Endothelial cell of umbilical vein (primary cell): Measurements from ENCODE around the gene RFXANK. TPM values are rescaled to one million over a fixed set of nuclear protein-coding genes. Genes with fewer than 3 reads are reported as not detected.

Experiments
- BruUV-seq: library from RNA; stranded (reverse); fragments of 400-500 nt; replicated peaks from 2 replicates; lab custom pipeline; 2021; lab: Mats Ljungman, UMichigan
- CTCF ChIA-PET: fragments of 300-600, 350-600 bp; sonication (Branson Sonifier 250); formaldehyde crosslinking; loops from one replicate; lab custom pipeline; 2021; ENCODE audit warnings: antibody characterized with exemption, inconsistent platforms; lab: Charles Lee
- POLR2A ChIA-PET: fragments of 300-600, 350-600 bp; sonication (Branson Sonifier 250); formaldehyde crosslinking; loops from one replicate; lab custom pipeline; 2021; ENCODE audit warnings: antibody characterized with exemption, inconsistent platforms; lab: Charles Lee
- DNase-seq: peaks from one replicate; pipeline ENCODE4 v3.0.0-alpha.2; 2011; ENCODE audit warnings: low read depth, low spot score
- FAIRE-seq: peaks from 2 replicates; lab custom pipeline; 2011; peaks lifted over from hg19 to GRCh38; lab: Jason Lieb, UNC
- H2AFZ ChIP-seq: 2 replicates; pipeline ENCODE4 v1.6.0; 2012; ENCODE audit warnings: low read depth, low read length, control low read depth, inconsistent platforms
- H3K27ac ChIP-seq: 2 replicates; pipeline ENCODE4 v1.5.1; 2011; ENCODE audit warnings: low read depth, mild to moderate bottlenecking, control low read depth, low read length, moderate library complexity; ENCODE audit not compliant: insufficient read depth
- H3K27me3 ChIP-seq, 2 experiments: 2 replicates each; pipeline versions ENCODE4 v1.6.0 to v1.6.1; 2011; ENCODE audit warnings: low read length in 2 of 2, mixed read lengths in 1 of 2; ENCODE audit not compliant: control insufficient read depth in 2 of 2, insufficient read depth in 2 of 2
- H3K36me3 ChIP-seq, 2 experiments: 2 replicates in 1 of 2; 3 replicates in 1 of 2; pipeline ENCODE4 v1.5.1; 2011; ENCODE audit warnings: low read length in 2 of 2, mild to moderate bottlenecking in 1 of 2, moderate library complexity in 1 of 2; ENCODE audit not compliant: control insufficient read depth in 2 of 2, insufficient read depth in 2 of 2; ENCODE audit errors: extremely low read depth in 1 of 2
- H3K4me1 ChIP-seq: 3 replicates; pipeline ENCODE4 v1.5.1; 2011; ENCODE audit warnings: mild to moderate bottlenecking, low read length; ENCODE audit not compliant: control insufficient read depth, insufficient read depth; ENCODE audit errors: extremely low read depth
- H3K4me2 ChIP-seq: 2 replicates; pipeline ENCODE4 v1.6.1; 2011; ENCODE audit warnings: low read length, control low read depth, mixed read lengths; ENCODE audit not compliant: insufficient read depth
- H3K4me3 ChIP-seq, 3 experiments: fragments of 200-600 bp in 1 of 3; sonication (generic), shearing (Covaris generic) in 1 of 3; replicated peaks in 1 of 3; 2 replicates each; pipeline ENCODE4 v1.5.1; 2011 to 2016; ENCODE audit warnings: control low read depth in 3 of 3, low read length in 3 of 3, mild to moderate bottlenecking in 2 of 3, inconsistent platforms in 1 of 3, low read depth in 1 of 3, moderate library complexity in 1 of 3; ENCODE audit not compliant: insufficient read depth in 1 of 3
- H3K79me2 ChIP-seq: 2 replicates; pipeline ENCODE4 v1.6.0; 2012; ENCODE audit warnings: low read length, inconsistent platforms; ENCODE audit not compliant: control insufficient read depth, insufficient read depth
- H3K9ac ChIP-seq: replicated peaks from 2 replicates; pipeline ENCODE3; 2011; ENCODE audit warnings: low read length, control low read depth; ENCODE audit not compliant: insufficient read depth; ENCODE audit errors: extremely low read depth
- H3K9me1 ChIP-seq: replicated peaks from 3 replicates; pipeline ENCODE4 v1.6.0; 2011; ENCODE audit warnings: mild to moderate bottlenecking, low read length; ENCODE audit not compliant: control insufficient read depth, insufficient read depth; ENCODE audit errors: extremely low read depth
- H3K9me3 ChIP-seq: replicated peaks from 2 replicates; pipeline ENCODE4 v1.5.1; 2012; ENCODE audit warnings: low read length, inconsistent platforms; ENCODE audit not compliant: control insufficient read depth, insufficient read depth
- H4K20me1 ChIP-seq: replicated peaks from 2 replicates; pipeline ENCODE3; 2011; ENCODE audit warnings: mild to moderate bottlenecking, low read length; ENCODE audit not compliant: control insufficient read depth, insufficient read depth; ENCODE audit errors: extremely low read depth
- CTCF ChIP-seq, 2 donors: IDR thresholded peaks; 1 replicate in 1 of 2; 2 replicates in 1 of 2; pipeline ENCODE4 v1.5.1; 2011; ENCODE audit warnings: low read length in 2 of 2, mild to moderate bottlenecking in 2 of 2, moderate library complexity in 2 of 2, control low read depth in 1 of 2, inconsistent platforms in 1 of 2, low read depth in 1 of 2; ENCODE audit not compliant: insufficient read depth in 1 of 2; ENCODE audit errors: extremely low read depth in 1 of 2
- EZH2 ChIP-seq: IDR thresholded peaks from 2 replicates; pipeline ENCODE4 v1.6.1; 2012; ENCODE audit warnings: borderline replicate concordance, low read depth, mild to moderate bottlenecking, moderate library complexity, low read length, inconsistent platforms; ENCODE audit not compliant: severe bottlenecking
- FOS ChIP-seq: IDR thresholded peaks from 2 replicates; pipeline ENCODE4 v1.6.1; 2011; ENCODE audit warnings: mild to moderate bottlenecking, low read length, moderate library complexity, borderline replicate concordance; ENCODE audit not compliant: insufficient read depth
- GATA2 ChIP-seq: IDR thresholded peaks from 2 replicates; pipeline ENCODE4 v1.7.0; 2011; ENCODE audit warnings: low read depth, mild to moderate bottlenecking, moderate library complexity, mixed read lengths, low read length; ENCODE audit not compliant: insufficient read length, insufficient read depth
- JUN ChIP-seq: IDR thresholded peaks from 2 replicates; pipeline ENCODE4 v1.6.1; 2011; ENCODE audit warnings: borderline replicate concordance, low read depth; ENCODE audit not compliant: insufficient read length, insufficient read depth
- MAX ChIP-seq: IDR thresholded peaks from 2 replicates; pipeline ENCODE4 v1.6.1; 2011; ENCODE audit not compliant: insufficient read depth, insufficient read length
- MYC ChIP-seq: IDR thresholded peaks from one replicate; pipeline ENCODE4 v1.6.1; 2011; ENCODE audit warnings: mild to moderate bottlenecking, low read depth, low read length
- POLR2A ChIP-seq: IDR thresholded peaks from 2 replicates; pipeline ENCODE4 v1.6.1; 2012; ENCODE audit warnings: low read depth, mild to moderate bottlenecking, control low read depth, low read length
- POLR2AphosphoS5 ChIP-seq: IDR thresholded peaks from 2 replicates; pipeline ENCODE4 v1.6.1; 2012; ENCODE audit warnings: low read depth, mild to moderate bottlenecking, control low read depth, low read length, moderate library complexity; ENCODE audit not compliant: insufficient read depth
- dilution Hi-C: fragments of 300-500 bp; cut with MboI; formaldehyde crosslinking; loops from one replicate; pipeline ENCODE4 v1.15.0; 2019; ENCODE audit warnings: low sequenced_read_pairs; ENCODE audit not compliant: extremely low pct_ligation_motif_present
- intact Hi-C: fragments of 100-400 bp; cut with micrococcal nuclease; formaldehyde crosslinking; loops from one replicate; pipeline ENCODE4 v1.10.0; 2022
- polyA plus RNA-seq, 4 experiments: library from polyadenylated mRNA; depleted of rRNA in 3 of 4; stranded (reverse) in 3 of 4; unstranded in 1 of 4; fragments of >200 nt; gene quantifications; 2 replicates each; pipeline versions ENCODE4 v1.2.1 to v1.2.3, GENCODE V29; 2011 to 2012; ENCODE audit warnings: missing spikeins in 1 of 4
- total RNA-seq: library from RNA; stranded (reverse); gene quantifications from 2 replicates; pipeline ENCODE4 v1.2.3, GENCODE V29; 2021

RFXANK gene
- total and polyA plus RNA-seq, 2 donors (not counting 3 experiments of a cell fraction or from before 2014, with no cell fraction given) = 105 to 124 TPM

GRCh38 chr19:19226663-19227062, 34.6 kb downstream of the RFXANK start:
- Histone ChIP-seq H3K4me2 (no peak overlapping the region), H4K20me1 (no peaks in the 10 kb centered on the region), H3K9me1 (no peaks in the 10 kb centered on the region), H3K79me2 (no peaks in the 10 kb centered on the region), H3K4me3 (no peak overlapping the region), H3K27ac (no peak overlapping the region), H3K9me3 (no peaks in the 10 kb centered on the region), H2AFZ (no peak overlapping the region), H3K9ac (no peak overlapping the region), H3K36me3 (no peaks in the 10 kb centered on the region), H3K27me3 (peaks cover 2% of the 10 kb centered on the region in 2 experiments), H3K4me1 (no peaks in the 10 kb centered on the region)
- intact Hi-C loops (no loop called here), dilution Hi-C loops (no loop called here)
- TF ChIP-seq EZH2 (no peak), MYC (no peak), MAX (no peak), GATA2 (no peak), POLR2AphosphoS5 (no peak), FOS (no peak), JUN (no peak), CTCF (IDR thresholded peaks at IDR 0.05; ENCODE audit: extremely low read depth in 1 of 2, insufficient read depth in 1 of 2, low read depth in 1 of 2, low read length in 2 of 2) (no peak), POLR2A (no peak)
- ChIA-PET POLR2A (no interaction called here), CTCF (no interaction called here)
- no TSS peak for BruUV-seq
- no peak for FAIRE-seq
- DNase-seq = no peak
